HG03354 (cell line): ENCODE results near the gene TSSK6.
"Not testable (repeated sequence)": the region's sequence is repeated elsewhere in the genome, so short reads cannot be mapped to it uniquely, and the experiment has no call there.

ENCODE experiments used
- ATAC-seq: cut with Tn5 transposase; IDR thresholded peaks from one replicate; pipeline ENCODE4 v1.9.1; 2021; ENCODE audit warnings: mild to moderate bottlenecking; ENCODE audit not compliant: unreplicated experiment, poor library complexity, severe bottlenecking

TSSK6 gene

DNA sequence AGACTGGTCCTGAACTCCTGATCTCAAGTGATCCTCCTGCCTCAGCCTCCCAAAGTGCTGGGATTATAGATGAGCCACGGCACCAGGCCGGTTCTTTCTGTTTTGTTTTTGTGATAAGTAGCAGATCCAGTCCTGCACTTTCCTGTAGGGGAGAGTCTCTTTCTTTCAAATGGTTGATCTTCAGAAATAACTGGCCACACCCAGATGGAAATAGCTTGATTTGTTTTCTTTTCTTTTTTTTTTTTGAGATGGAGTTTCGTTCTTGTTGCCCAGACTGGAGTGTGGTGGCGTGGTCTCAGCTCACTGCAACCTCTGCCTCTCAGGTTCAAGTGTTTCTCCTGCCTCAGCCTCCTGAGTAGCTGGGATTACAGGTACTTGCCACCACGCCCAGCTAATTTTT lies 43.2 kb downstream of the TSSK6 start:
- not testable (repeated sequence) for ATAC-seq

DNA sequence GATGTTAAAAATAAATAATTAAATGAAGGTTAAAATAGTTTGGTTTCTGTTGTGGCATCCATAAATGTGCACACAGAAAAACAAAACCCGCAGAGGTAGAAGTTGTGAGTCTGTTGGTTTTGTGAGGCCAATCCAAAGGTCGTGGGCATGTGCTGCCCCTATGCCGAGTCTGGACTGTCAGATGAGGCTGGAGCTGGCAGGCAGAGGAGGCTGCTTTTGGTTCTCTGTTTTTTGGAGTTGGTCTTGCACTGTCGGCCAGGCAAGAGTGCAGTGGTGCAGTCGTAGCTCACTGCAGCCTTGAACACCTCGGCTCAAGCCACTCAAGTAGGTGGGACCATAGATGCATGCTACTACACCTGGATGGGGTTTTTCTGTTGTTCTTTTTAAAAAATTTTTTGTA lies 43.7 kb downstream of the TSSK6 start:
- ATAC-seq = no peak

- ATAC-seq = no peak
Measured at GRCh38 chr19:19470579-19470978, 44.8 kb downstream of the TSSK6 start.

DNA sequence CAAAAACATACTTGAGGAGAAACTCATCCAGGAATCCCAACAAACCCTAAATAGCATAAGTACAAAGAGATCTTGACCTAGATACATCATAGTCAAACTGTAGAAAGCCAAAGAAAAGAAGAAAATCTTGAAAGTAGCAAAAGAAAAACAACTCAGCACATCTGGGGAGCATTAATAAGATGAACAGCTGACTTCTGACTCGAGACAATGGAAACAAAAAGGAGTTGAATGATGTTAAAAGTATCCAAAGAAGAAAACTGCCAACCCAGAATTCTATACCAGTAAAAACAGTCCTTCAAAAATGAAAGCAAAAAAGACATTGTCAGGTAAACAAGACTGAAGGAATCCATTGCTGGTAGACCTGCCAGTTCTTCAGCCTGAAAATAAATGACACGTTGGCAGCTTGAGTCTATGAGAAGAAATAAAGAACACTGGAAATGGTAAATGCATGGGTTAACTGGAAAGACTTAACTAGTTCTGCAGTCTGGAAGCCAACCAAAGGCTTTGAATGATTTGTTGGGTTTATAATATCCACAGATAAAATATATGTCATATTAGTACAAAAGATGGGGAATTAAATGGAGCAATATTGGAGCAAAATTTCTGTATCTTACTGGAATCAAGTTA lies 46.8 kb downstream of the TSSK6 start:
- no peak for ATAC-seq

- no peak for ATAC-seq
Measured at GRCh38 chr19:19466201-19466600, 49.1 kb downstream of the TSSK6 start.

GRCh38 chr19:19465436-19466070 lies 49.8 kb downstream of the TSSK6 start:
- ATAC-seq = no peak

- no peak for ATAC-seq
Measured at GRCh38 chr19:19464339-19465098, 50.8 kb downstream of the TSSK6 start.
